HEK293T (cell line): ENCODE data around the gene AGAP1.

ENCODE experiments used
- ELF4 ChIP-seq: fragments of 450-650 bp; IDR thresholded peaks from 2 replicates; pipeline ENCODE4 v1.6.1; 2017; ENCODE audit warnings: antibody characterized with exemption
- LEF1 ChIP-seq: fragments of 450-650 bp; IDR thresholded peaks from 2 replicates; pipeline ENCODE4 v1.6.1; 2017; ENCODE audit warnings: mild to moderate bottlenecking, borderline replicate concordance
- TARDBP ChIP-seq: fragments of 450-650 bp; IDR thresholded peaks from 2 replicates; pipeline ENCODE4 v1.6.1; 2016

DNA sequence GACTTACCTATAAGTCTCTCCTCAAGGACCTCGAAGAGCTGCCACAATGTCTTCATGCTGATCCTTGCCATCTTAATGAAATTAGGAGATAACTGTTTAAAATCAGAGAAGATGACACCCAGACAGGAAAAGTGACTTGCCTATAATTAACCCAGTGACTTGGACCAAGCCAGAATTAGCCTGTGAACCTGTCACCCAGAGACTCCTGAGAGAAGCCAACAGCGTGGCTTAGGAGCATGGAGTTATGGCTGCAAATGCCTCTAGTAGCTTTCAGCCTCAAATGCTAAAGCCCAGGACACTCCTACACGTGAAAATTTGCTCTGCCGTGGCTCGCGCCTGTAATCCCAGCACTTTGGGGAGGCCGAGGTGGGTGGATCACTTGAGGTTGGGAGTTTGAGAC is 570.2 kb downstream of the AGAP1 start:
- TF ChIP-seq LEF1 (no peak), ELF4 (no peak), TARDBP (no peak)
